DOHH2 (cell line): Measurements from ENCODE around the gene ALS2CL.

Experiments
- H3F3A ChIP-seq: fragments of 200-600 bp; sonication (generic), shearing (Covaris generic); 2 replicates; pipeline ENCODE4 v1.6.0; 2016; ENCODE audit warnings: antibody characterized with exemption, mild to moderate bottlenecking; ENCODE audit not compliant: control insufficient read depth, insufficient read depth
- H3K27ac ChIP-seq: fragments of 200-600 bp; sonication (generic); 2 replicates; pipeline ENCODE4 v1.5.1; 2014; ENCODE audit warnings: low read depth, mild to moderate bottlenecking, low read length, moderate library complexity
- H3K27me3 ChIP-seq: fragments of 200-600 bp; sonication (generic); 2 replicates; pipeline ENCODE4 v1.6.1; 2014; ENCODE audit warnings: mild to moderate bottlenecking, low read length, mixed read lengths; ENCODE audit not compliant: control insufficient read depth
- H3K36me3 ChIP-seq: fragments of 200-600 bp; sonication (generic); 2 replicates; pipeline ENCODE4 v1.6.1; 2014; ENCODE audit warnings: mild to moderate bottlenecking, low read length, moderate library complexity, mixed read lengths; ENCODE audit not compliant: control insufficient read depth
- H3K4me1 ChIP-seq: fragments of 200-600 bp; sonication (generic); 2 replicates; pipeline ENCODE4 v1.6.1; 2014; ENCODE audit warnings: mild to moderate bottlenecking, low read length, mixed read lengths; ENCODE audit not compliant: control insufficient read depth
- H3K4me2 ChIP-seq: fragments of 200-600 bp; sonication (generic); 2 replicates; pipeline ENCODE4 v1.6.0; 2014; ENCODE audit warnings: mild to moderate bottlenecking, low read length, moderate library complexity
- H3K4me3 ChIP-seq: fragments of 200-600 bp; sonication (generic); 2 replicates; pipeline ENCODE4 v1.5.1; 2014; ENCODE audit warnings: mild to moderate bottlenecking, low read length, mixed read lengths
- H3K79me2 ChIP-seq: fragments of 200-600 bp; sonication (generic); 2 replicates; pipeline ENCODE4 v1.6.1; 2014; ENCODE audit warnings: mild to moderate bottlenecking, low read length, mixed read lengths; ENCODE audit not compliant: control insufficient read depth
- H3K9me2 ChIP-seq: fragments of 200-600 bp; sonication (generic); replicated peaks from 2 replicates; pipeline ENCODE4 v1.6.1; 2014; ENCODE audit warnings: mild to moderate bottlenecking, low read length, mixed read lengths; ENCODE audit not compliant: control insufficient read depth
- H3K9me3 ChIP-seq: fragments of 200-600 bp; sonication (generic); 2 replicates; pipeline ENCODE4 v1.6.1; 2014; ENCODE audit warnings: antibody characterized with exemption, low read length, mixed read lengths; ENCODE audit not compliant: control insufficient read depth, insufficient read depth
- H4K20me1 ChIP-seq: fragments of 200-600 bp; sonication (generic); 2 replicates; pipeline ENCODE4 v1.6.0; 2014; ENCODE audit warnings: low read depth, mild to moderate bottlenecking, antibody characterized with exemption, low read length, moderate library complexity; ENCODE audit not compliant: control insufficient read depth, insufficient read depth
- CTCF ChIP-seq: fragments of 200-600 bp; sonication (generic); IDR thresholded peaks from one replicate; pipeline ENCODE4 v1.5.1; 2014; ENCODE audit warnings: antibody characterized with exemption, mild to moderate bottlenecking, low read depth, low read length; ENCODE audit not compliant: poor library complexity, severe bottlenecking
- EZH2phosphoT487 ChIP-seq: fragments of 200-600 bp; sonication (generic); IDR thresholded peaks from 2 replicates; pipeline ENCODE4 v1.6.1; 2017; ENCODE audit warnings: borderline replicate concordance, mild to moderate bottlenecking, antibody characterized with exemption, low read length, moderate library complexity, mixed read lengths

ALS2CL gene

GRCh38 chr3:46639221-46639620 lies 54.3 kb downstream of the ALS2CL start:
- no peaks in the 10 kb centered on the region for H3K79me2 ChIP-seq
- H4K20me1 ChIP-seq, result no peaks in the 10 kb centered on the region
- no peak overlapping the region for H3K27ac ChIP-seq
- H3K4me3 ChIP-seq, result no peak overlapping the region
- no peaks in the 10 kb centered on the region for H3K36me3 ChIP-seq
- TF ChIP-seq EZH2phosphoT487 (no peak), CTCF (no peak)
- no peaks in the 10 kb centered on the region for H3F3A ChIP-seq
- H3K9me3 ChIP-seq, result no peaks in the 10 kb centered on the region
- H3K4me2 ChIP-seq, result no peak overlapping the region
- H3K27me3 ChIP-seq, result peaks cover 16% of the 10 kb centered on the region
- no peaks in the 10 kb centered on the region for H3K9me2 ChIP-seq
- no peaks in the 10 kb centered on the region for H3K4me1 ChIP-seq

- H3K4me2 ChIP-seq, result no peak overlapping the region
- peaks cover 7% of the 10 kb centered on the region for H3K4me1 ChIP-seq
- no peak for TF ChIP-seq EZH2phosphoT487
- TF ChIP-seq CTCF, result no peak
- H3K27me3 ChIP-seq, result no peaks in the 10 kb centered on the region
- no peak overlapping the region for H3K27ac ChIP-seq
- no peak overlapping the region for H3K4me3 ChIP-seq
- no peaks in the 10 kb centered on the region for H3K9me3 ChIP-seq
- no peaks in the 10 kb centered on the region for H3K9me2 ChIP-seq
- H3K79me2 ChIP-seq, result no peaks in the 10 kb centered on the region
- H3F3A ChIP-seq, result no peaks in the 10 kb centered on the region
- H4K20me1 ChIP-seq, result no peaks in the 10 kb centered on the region
- H3K36me3 ChIP-seq, result no peaks in the 10 kb centered on the region
These were observed 58.6 kb downstream of the ALS2CL start for GRCh38 chr3:46634856-46635255.

GRCh38 chr3:46632792-46633191 lies 60.7 kb downstream of the ALS2CL start:
- H3K4me2 ChIP-seq, result no peak overlapping the region
- no peak overlapping the region for H3K27ac ChIP-seq
- H3K9me3 ChIP-seq, result no peaks in the 10 kb centered on the region
- H3F3A ChIP-seq, result no peaks in the 10 kb centered on the region
- no peaks in the 10 kb centered on the region for H4K20me1 ChIP-seq
- H3K4me1 ChIP-seq, result peaks cover 17% of the 10 kb centered on the region
- H3K36me3 ChIP-seq, result no peaks in the 10 kb centered on the region
- no peaks in the 10 kb centered on the region for H3K9me2 ChIP-seq
- H3K4me3 ChIP-seq, result no peak overlapping the region
- H3K27me3 ChIP-seq, result no peaks in the 10 kb centered on the region
- no peaks in the 10 kb centered on the region for H3K79me2 ChIP-seq
- TF ChIP-seq CTCF, result no peak
- no peak for TF ChIP-seq EZH2phosphoT487
